Naive thymus-derived CD8-positive, alpha-beta T cell (primary cell): ENCODE results near the gene KIF1A. TPM values are rescaled to one million over a fixed set of nuclear protein-coding genes. Genes with fewer than 3 reads are reported as not detected.
A peak's percentile ranks its signal among the peaks of the same experiment; 100 is the strongest.

Experiments used
- ATAC-seq, 2 donors: fragments of 150-1000 bp; cut with Tn5 transposase in 1 of 2; sonication (Bioruptor Pico), chemical (Tn5 transposase) in 1 of 2; 1 replicate in 1 of 2; 2 replicates in 1 of 2; pipeline ENCODE4 v1.10.0; 2021; ENCODE audit warnings: mild to moderate bottlenecking in 2 of 2, moderate library complexity in 2 of 2
- POLR2A ChIA-PET: fragments of 350-600 bp; sonication (Branson Sonifier 250); formaldehyde crosslinking; loops from one replicate; lab custom pipeline; 2021; ENCODE audit warnings: antibody characterized with exemption; lab: Charles Lee
- DNase-seq, 10 donors: peaks; one replicate each; pipeline versions ENCODE4 v3.0.0 to v3.0.0-alpha.2; 2020 to 2022
- H3K27ac Mint-ChIP-seq, 10 donors: one replicate each; pipeline ENCODE4 v1.8.0; 2020 to 2022; ENCODE audit warnings: mild to moderate bottlenecking in 10 of 10, mixed read lengths in 10 of 10, moderate library complexity in 4 of 10, inconsistent platforms in 1 of 10
- H3K27me3 Mint-ChIP-seq, 5 donors: one replicate each; pipeline ENCODE4 v1.8.0; 2021 to 2022; ENCODE audit warnings: mixed read lengths in 5 of 5
- H3K36me3 Mint-ChIP-seq, 3 donors: one replicate each; pipeline ENCODE4 v1.8.0; 2020 to 2022; ENCODE audit warnings: mixed read lengths in 3 of 3, mild to moderate bottlenecking in 2 of 3, inconsistent platforms in 1 of 3
- H3K4me1 Mint-ChIP-seq, 4 donors: one replicate each; pipeline ENCODE4 v1.8.0; 2021 to 2022; ENCODE audit warnings: mixed read lengths in 4 of 4
- H3K4me3 Mint-ChIP-seq, 10 donors: one replicate each; pipeline ENCODE4 v1.8.0; 2020 to 2022; ENCODE audit warnings: mild to moderate bottlenecking in 10 of 10, mixed read lengths in 10 of 10, moderate library complexity in 6 of 10, inconsistent platforms in 1 of 10
- H3K9me3 Mint-ChIP-seq, 9 donors: one replicate each; pipeline ENCODE4 v1.8.0; 2020 to 2022; ENCODE audit warnings: mixed read lengths in 9 of 9, mild to moderate bottlenecking in 3 of 9, inconsistent platforms in 1 of 9, moderate library complexity in 1 of 9
- polyA plus RNA-seq, 3 donors: library from polyadenylated mRNA; unstranded; fragments of 300-500 nt; fragmentation: Illumina TruSeq; gene quantifications; one replicate each; pipeline ENCODE4 v1.2.3, GENCODE V29; 2021
- total RNA-seq, 8 experiments: library from RNA in 2 of 8; stranded (reverse) in 2 of 8; gene quantifications; one replicate each; pipeline ENCODE4 v1.2.3 and lab custom pipeline; 2021 to 2026

The KIF1A gene
- total and polyA plus RNA-seq, 5 experiments from 2014 or later, result 0.10 TPM; not detected in 4

GRCh38 chr2:240752209-240752608 lies 67.8 kb downstream of the KIF1A start:
- DNase-seq, result no peak
- Mint-ChIP-seq H3K4me1 (no peaks in the 10 kb centered on the region), H3K36me3 (no peaks in the 10 kb centered on the region), H3K4me3 (no peak overlapping the region), H3K27me3 (no peaks in the 10 kb centered on the region), H3K27ac (no peak overlapping the region), H3K9me3 (no peaks in the 10 kb centered on the region)
- no peak for ATAC-seq
- POLR2A ChIA-PET, result no interaction called here

GRCh38 chr2:240750409-240750808 lies 69.6 kb downstream of the KIF1A start:
- H3K27me3 Mint-ChIP-seq, result peaks cover 0 to 1% (median 0%) of the 10 kb centered on the region in 5 donors
- ATAC-seq (no peak), DNase-seq (no peak)
- H3K4me1 Mint-ChIP-seq, result no peaks in the 10 kb centered on the region
- POLR2A ChIA-PET, result no interaction called here
- H3K9me3 Mint-ChIP-seq, result no peaks in the 10 kb centered on the region
- no peak overlapping the region for H3K4me3 Mint-ChIP-seq
- H3K36me3 Mint-ChIP-seq, result no peaks in the 10 kb centered on the region
- H3K27ac Mint-ChIP-seq, result peak overlapping the region in 1 of 10 donors; percentile 62

- Mint-ChIP-seq H3K27ac (peak overlapping the region in 1 of 10 donors; percentile 28), H3K4me3 (no peak overlapping the region), H3K9me3 (no peaks in the 10 kb centered on the region), H3K27me3 (peaks cover 0 to 1% (median 0%) of the 10 kb centered on the region in 5 donors), H3K4me1 (no peaks in the 10 kb centered on the region), H3K36me3 (no peaks in the 10 kb centered on the region)
- DNase-seq (no peak), ATAC-seq (no peak)
- POLR2A ChIA-PET, result no interaction called here
Measured at GRCh38 chr2:240749516-240749915, 70.5 kb downstream of the KIF1A start.

GRCh38 chr2:240747256-240747655 lies 72.8 kb downstream of the KIF1A start:
- no peak for ATAC-seq
- Mint-ChIP-seq H3K9me3 (no peaks in the 10 kb centered on the region), H3K4me3 (no peak overlapping the region)

GRCh38 chr2:240746671-240747070 lies 73.3 kb downstream of the KIF1A start:
- POLR2A ChIA-PET, result no interaction called here
- Mint-ChIP-seq H3K27ac (peak overlapping the region in 1 of 10 donors; percentile 48), H3K4me3 (no peak overlapping the region), H3K36me3 (no peaks in the 10 kb centered on the region), H3K27me3 (peaks cover 0 to 3% (median 0%) of the 10 kb centered on the region in 5 donors), H3K4me1 (peaks cover 0 to 2% (median under 1%) of the 10 kb centered on the region in 4 donors), H3K9me3 (no peaks in the 10 kb centered on the region)
- no peak for ATAC-seq
- no peak for DNase-seq

More at GRCh38 chr2:240747256-240747655, 72.8 kb downstream of the KIF1A start:
- Mint-ChIP-seq H3K27ac (no peak overlapping the region), H3K36me3 (no peaks in the 10 kb centered on the region), H3K27me3 (peaks cover 0 to 1% (median 0%) of the 10 kb centered on the region in 5 donors), H3K4me1 (peaks cover 0 to 2% (median 0%) of the 10 kb centered on the region in 4 donors)
- DNase-seq, result no peak
- POLR2A ChIA-PET, result no interaction called here

GRCh38 chr2:240745962-240746361 lies 74.1 kb downstream of the KIF1A start:
- Mint-ChIP-seq H3K9me3 (no peaks in the 10 kb centered on the region), H3K27me3 (peaks cover 0 to 3% (median 0%) of the 10 kb centered on the region in 5 donors), H3K4me3 (no peak overlapping the region), H3K27ac (no peak overlapping the region), H3K4me1 (peaks cover 0 to 4% (median 1%) of the 10 kb centered on the region in 4 donors), H3K36me3 (no peaks in the 10 kb centered on the region)
- ATAC-seq (no peak), DNase-seq (no peak)
- POLR2A ChIA-PET, result no interaction called here

GRCh38 chr2:240745456-240745855 lies 74.6 kb downstream of the KIF1A start:
- no peaks in the 10 kb centered on the region for H3K9me3 Mint-ChIP-seq
- H3K27me3 Mint-ChIP-seq, result peaks cover 0 to 3% (median 0%) of the 10 kb centered on the region in 5 donors
- H3K36me3 Mint-ChIP-seq, result no peaks in the 10 kb centered on the region
- no peak overlapping the region for H3K4me3 Mint-ChIP-seq
- POLR2A ChIA-PET, result no interaction called here
- ATAC-seq (no peak), DNase-seq (no peak)
- H3K4me1 Mint-ChIP-seq, result peaks cover 0 to 7% (median 1%) of the 10 kb centered on the region in 4 donors
- peak overlapping the region in 1 of 10 donors; percentile 72 for H3K27ac Mint-ChIP-seq

GRCh38 chr2:240742602-240743095 lies 77.4 kb downstream of the KIF1A start:
- Mint-ChIP-seq H3K9me3 (no peaks in the 10 kb centered on the region), H3K4me1 (peaks cover 6 to 22% (median 8%) of the 10 kb centered on the region in 4 donors), H3K4me3 (no peak overlapping the region), H3K36me3 (no peaks in the 10 kb centered on the region), H3K27me3 (peaks cover 0 to 3% (median 0%) of the 10 kb centered on the region in 5 donors), H3K27ac (peak overlapping the region in 4 of 10 donors; percentile 10 to 82 (median 36))
- DNase-seq (no peak), ATAC-seq (no peak)
- POLR2A ChIA-PET, result no interaction called here

GRCh38 chr2:240741091-240741490 lies 78.9 kb downstream of the KIF1A start:
- Mint-ChIP-seq H3K27ac (peak overlapping the region in 7 of 10 donors; percentile 10 to 89 (median 82)), H3K36me3 (no peaks in the 10 kb centered on the region), H3K27me3 (peaks cover 0 to 2% (median 0%) of the 10 kb centered on the region in 5 donors), H3K4me1 (peaks cover 6 to 22% (median 8%) of the 10 kb centered on the region in 4 donors), H3K9me3 (no peaks in the 10 kb centered on the region), H3K4me3 (no peak overlapping the region)
- ATAC-seq (no peak), DNase-seq (no peak)
- POLR2A ChIA-PET, result no interaction called here

- peak overlapping the region; percentile 65 to 92 (median 84) for H3K27ac Mint-ChIP-seq
- H3K27me3 Mint-ChIP-seq, result peaks cover 0 to 2% (median 0%) of the 10 kb centered on the region in 5 donors
- ATAC-seq (peak; percentile 93 to 95), DNase-seq (peak in 8 of 10 donors; percentile 10 to 79 (median 54))
- H3K9me3 Mint-ChIP-seq, result no peaks in the 10 kb centered on the region
- H3K36me3 Mint-ChIP-seq, result no peaks in the 10 kb centered on the region
- peak overlapping the region; percentile 34 to 71 (median 56) for H3K4me3 Mint-ChIP-seq
- peaks cover 6 to 22% (median 8%) of the 10 kb centered on the region in 4 donors for H3K4me1 Mint-ChIP-seq
- POLR2A ChIA-PET, result no interaction called here
Measured at GRCh38 chr2:240739797-240740196, 80.2 kb downstream of the KIF1A start.

GRCh38 chr2:240737958-240738357 lies 82.1 kb downstream of the KIF1A start:
- POLR2A ChIA-PET, result no interaction called here
- no peak for ATAC-seq
- Mint-ChIP-seq H3K27me3 (peaks cover 0 to 2% (median 0%) of the 10 kb centered on the region in 5 donors), H3K4me3 (no peak overlapping the region), H3K4me1 (peaks cover 6 to 23% (median 8%) of the 10 kb centered on the region in 4 donors), H3K9me3 (no peaks in the 10 kb centered on the region), H3K36me3 (no peaks in the 10 kb centered on the region), H3K27ac (no peak overlapping the region)
- no peak for DNase-seq

GRCh38 chr2:240737512-240737911 lies 82.5 kb downstream of the KIF1A start:
- POLR2A ChIA-PET, result no interaction called here
- Mint-ChIP-seq H3K27ac (peak overlapping the region in 1 of 10 donors; percentile 33), H3K4me3 (no peak overlapping the region), H3K4me1 (peaks cover 6 to 23% (median 8%) of the 10 kb centered on the region in 4 donors), H3K9me3 (no peaks in the 10 kb centered on the region), H3K36me3 (no peaks in the 10 kb centered on the region), H3K27me3 (peaks cover 0 to 2% (median 0%) of the 10 kb centered on the region in 5 donors)
- ATAC-seq (no peak), DNase-seq (no peak)

GRCh38 chr2:240736281-240737250 lies 83.5 kb downstream of the KIF1A start:
- POLR2A ChIA-PET, result no interaction called here
- H3K36me3 Mint-ChIP-seq, result no peaks in the 10 kb centered on the region
- no peaks in the 10 kb centered on the region for H3K27me3 Mint-ChIP-seq
- DNase-seq (no peak), ATAC-seq (no peak)
- no peaks in the 10 kb centered on the region for H3K9me3 Mint-ChIP-seq
- peak overlapping the region in 1 of 10 donors; percentile 10 for H3K27ac Mint-ChIP-seq
- H3K4me3 Mint-ChIP-seq, result no peak overlapping the region
- H3K4me1 Mint-ChIP-seq, result peaks cover 5 to 21% (median 7%) of the 10 kb centered on the region in 4 donors
